A549 (cell line): ENCODE results near the gene TYRO3. TPM values are rescaled to one million over a fixed set of nuclear protein-coding genes. Genes with fewer than 3 reads are reported as not detected.

Experiments
- ATAC-seq, 2 experiments: fragments of 200-7000 bp in 1 of 2; fragments of >200 bp in 1 of 2; cut with Nextera tagmentation in 1 of 2; cut with Tn5 transposase in 1 of 2; 3 replicates each; pipeline versions ENCODE4 v1.8.0 to v1.9.1; 2018 to 2020; ENCODE audit warnings: mild to moderate bottlenecking in 1 of 2, moderate library complexity in 1 of 2
- CTCF ChIA-PET: fragments of 300-600 bp; sonication (Branson Sonifier 250); formaldehyde crosslinking; extraction: SDS; loops from one replicate; lab custom pipeline; 2021; ENCODE audit warnings: antibody characterized with exemption, inconsistent platforms; lab: Yijun Ruan, JAX
- POLR2A ChIA-PET: fragments of 350-600 bp; formaldehyde crosslinking; extraction: SDS; loops from one replicate; lab custom pipeline; 2021; ENCODE audit warnings: antibody characterized with exemption, inconsistent platforms; lab: Yijun Ruan, JAX
- DNase-seq, 2 experiments: peaks; one replicate each; pipeline versions ENCODE4 v3.0.0 to v3.0.0-alpha.2; 2011 to 2016; ENCODE audit warnings: low read depth in 1 of 2, low spot score in 1 of 2
- FAIRE-seq: peaks from 2 replicates; lab custom pipeline; 2011; peaks lifted over from hg19 to GRCh38; lab: Jason Lieb, UNC
- H3K27ac ChIP-seq, 2 experiments: fragments of >200 bp; sonication (Bioruptor Twin); formaldehyde crosslinking; 3 replicates each; pipeline ENCODE4 v1.5.1; 2016 to 2017
- H3K4me1 ChIP-seq: fragments of >200 bp; sonication (Bioruptor Twin); formaldehyde crosslinking; 3 replicates; pipeline ENCODE4 v1.6.1; 2016
- H3K4me2 ChIP-seq: fragments of >200 bp; sonication (Bioruptor Twin); formaldehyde crosslinking; 3 replicates; pipeline ENCODE4 v1.6.1; 2016
- H3K4me3 ChIP-seq: fragments of >200 bp; sonication (Bioruptor Twin); formaldehyde crosslinking; 3 replicates; pipeline ENCODE4 v1.5.1; 2016
- H3K9me3 ChIP-seq: fragments of >200 bp; sonication (Bioruptor Twin); formaldehyde crosslinking; 3 replicates; pipeline ENCODE4 v1.6.1; 2016
- ATOH8 ChIP-seq: fragments of 250-450 bp; sonication (Bioruptor Pico); IDR thresholded peaks from 2 replicates; pipeline ENCODE4 v1.5.0; 2020; ENCODE audit warnings: low read depth, mild to moderate bottlenecking, moderate library complexity
- CBX8 ChIP-seq: fragments of 200-600 bp; sonication (generic); IDR thresholded peaks from 2 replicates; pipeline ENCODE4 v1.6.1; 2016
- EHMT2 ChIP-seq: fragments of 200-600 bp; sonication (generic); IDR thresholded peaks from 2 replicates; pipeline ENCODE4 v1.6.1; 2016; ENCODE audit warnings: antibody characterized with exemption, low read depth, mild to moderate bottlenecking, moderate library complexity
- FOSB ChIP-seq: fragments of 250-450 bp; sonication (Bioruptor Pico); IDR thresholded peaks from 2 replicates; pipeline ENCODE4 v1.5.0; 2020; ENCODE audit warnings: mild to moderate bottlenecking, moderate library complexity
- FOSL2 ChIP-seq, 2 experiments: fragments of 450-650 bp in 1 of 2; fragments of >200 bp in 1 of 2; sonication (Bioruptor Twin) in 1 of 2; formaldehyde crosslinking; IDR thresholded peaks; 2 replicates each; pipeline versions ENCODE4 v1.5.0 to v1.6.1; 2016 to 2020; ENCODE audit warnings: mild to moderate bottlenecking in 1 of 2, moderate library complexity in 1 of 2
- FOXS1 ChIP-seq: fragments of 250-450 bp; sonication (Bioruptor Pico); IDR thresholded peaks from 2 replicates; pipeline ENCODE4 v1.5.0; 2020; ENCODE audit warnings: mild to moderate bottlenecking, moderate library complexity
- HDAC2 ChIP-seq: fragments of 200-600 bp; sonication (generic); IDR thresholded peaks from 2 replicates; pipeline ENCODE4 v1.6.1; 2016
- HEYL ChIP-seq: fragments of 250-450 bp; sonication (Bioruptor Pico); IDR thresholded peaks from 2 replicates; pipeline ENCODE4 v1.8.0; 2021; ENCODE audit warnings: mild to moderate bottlenecking, moderate library complexity
- HMGXB4 ChIP-seq: fragments of 250-450 bp; sonication (Bioruptor Pico); IDR thresholded peaks from 2 replicates; pipeline ENCODE4 v1.5.0; 2021; ENCODE audit warnings: mild to moderate bottlenecking, moderate library complexity, borderline replicate concordance
- HOXB5 ChIP-seq: fragments of 250-450 bp; sonication (Bioruptor Pico); IDR thresholded peaks from 2 replicates; pipeline ENCODE4 v1.5.0; 2020; ENCODE audit warnings: mild to moderate bottlenecking, moderate library complexity
- KDM1A ChIP-seq: fragments of 200-600 bp; sonication (generic); IDR thresholded peaks from 2 replicates; pipeline ENCODE4 v1.6.1; 2016; ENCODE audit warnings: low read depth, mild to moderate bottlenecking
- MAZ ChIP-seq: fragments of 150-350 bp; IDR thresholded peaks from 2 replicates; pipeline ENCODE4 v1.6.1; 2014; ENCODE audit warnings: antibody characterized with exemption, low read depth, low read length, borderline replicate concordance
- NPAS2 ChIP-seq: fragments of 250-450 bp; sonication (Bioruptor Pico); IDR thresholded peaks from 2 replicates; pipeline ENCODE4 v1.8.0; 2022; ENCODE audit warnings: mild to moderate bottlenecking, moderate library complexity, borderline replicate concordance
- NR3C1 ChIP-seq: fragments of >200 bp; sonication (Bioruptor Twin); formaldehyde crosslinking; IDR thresholded peaks from 3 replicates; pipeline ENCODE4 v1.6.1; 2017
- PBX3 ChIP-seq: IDR thresholded peaks from 2 replicates; pipeline ENCODE4 v1.6.1; 2012
- POLR2A ChIP-seq: IDR thresholded peaks from 2 replicates; pipeline ENCODE4 v1.6.1; 2012; ENCODE audit warnings: mild to moderate bottlenecking, low read length
- whole genome bisulfite sequencing: methylation state at CpG from one replicate; pipeline ENCODE4 v1.1.6; 2017; ENCODE audit errors: missing lambda C conversion rate; 5-methylcytosine and 5-hydroxymethylcytosine counted together
- polyA plus RNA-seq, 4 experiments: library from polyadenylated mRNA; depleted of rRNA in 3 of 4; stranded (reverse); fragments of >200 nt; fragmentation: RNase III in 1 of 4; extraction: RNeasy Plus Mini Kit Qiagen cat#74134 plus additional on column Dnase treatment in 1 of 4; gene quantifications; 2 replicates in 3 of 4; 3 replicates in 1 of 4; pipeline ENCODE4 v1.2.3, GENCODE V29; 2011 to 2017
- TF ChIP-seq, protein P1 (sequence below): fragments of >200 bp; sonication (Bioruptor Twin); formaldehyde crosslinking; IDR thresholded peaks from 3 replicates; pipeline ENCODE4 v1.6.1; 2016
- TF ChIP-seq, protein P2 (sequence below): IDR thresholded peaks from 2 replicates; pipeline ENCODE4 v1.6.1; 2012

Gene TYRO3
- polyA plus RNA-seq, 2 of the 4 experiments (the other 2 are of a cell fraction) = 7.6 to 8.1 TPM

- DNase-seq = no peak
- POLR2A ChIA-PET = no interaction called here
- WGBS = 82% methylated on average over 2 of the region's 2 CpGs
Measured at GRCh38 chr15:41574158-41574557, 15.1 kb downstream of the TYRO3 start.

DNA sequence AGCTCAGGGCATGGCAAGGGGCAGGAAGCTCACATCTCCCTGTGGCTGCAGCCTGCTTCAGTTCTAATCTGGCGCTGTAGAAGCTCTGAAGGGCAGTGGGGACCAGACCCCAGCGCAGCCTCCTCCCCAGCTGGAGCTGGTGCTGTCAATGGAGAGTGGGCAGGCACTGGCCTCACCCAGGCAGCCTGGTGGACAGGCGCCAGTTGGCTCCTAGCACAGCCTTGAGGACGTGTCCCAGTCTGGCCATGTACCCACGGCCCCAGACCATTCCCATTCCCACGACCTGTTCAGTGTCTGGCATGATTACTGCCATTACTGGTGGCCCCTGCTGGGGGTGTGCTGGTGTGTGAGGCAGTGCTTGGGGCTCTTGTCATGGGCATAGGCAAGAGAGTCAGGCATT, 16.3 kb downstream of the TYRO3 start:
- no peak overlapping the region for H3K27ac ChIP-seq
- ChIA-PET CTCF (interaction anchor here (0.7 to 1.0 kb wide), 2 partner anchors 10 to 28 kb away, joined by 3 read pairs; no protein-coding TSS in a partner anchor), POLR2A (no interaction called here)
- H3K4me3 ChIP-seq = no peak overlapping the region
- H3K4me2 ChIP-seq = no peak overlapping the region
- no peak for FAIRE-seq
- DNase-seq = no peak
- H3K9me3 ChIP-seq = no peaks in the 10 kb centered on the region
- WGBS = 74% methylated on average over 4 of the region's 6 CpGs
- no peak for ATAC-seq
- TF ChIP-seq HOXB5 (CRISPR knock-in tag) (no peak), ATOH8 (CRISPR knock-in tag) (no peak), EHMT2 (no peak)
- no peaks in the 10 kb centered on the region for H3K4me1 ChIP-seq

More at GRCh38 chr15:41574158-41574557, 15.1 kb downstream of the TYRO3 start:
- no peak for TF ChIP-seq HDAC2
- no peak for TF ChIP-seq FOSB (CRISPR knock-in tag)
- TF ChIP-seq FOSL2 (IDR thresholded peaks at IDR 0.05) = no peak
- TF ChIP-seq FOSL2 (CRISPR knock-in tag; IDR thresholded peaks at IDR 0.05) = no peak
- TF ChIP-seq, protein P1, sequence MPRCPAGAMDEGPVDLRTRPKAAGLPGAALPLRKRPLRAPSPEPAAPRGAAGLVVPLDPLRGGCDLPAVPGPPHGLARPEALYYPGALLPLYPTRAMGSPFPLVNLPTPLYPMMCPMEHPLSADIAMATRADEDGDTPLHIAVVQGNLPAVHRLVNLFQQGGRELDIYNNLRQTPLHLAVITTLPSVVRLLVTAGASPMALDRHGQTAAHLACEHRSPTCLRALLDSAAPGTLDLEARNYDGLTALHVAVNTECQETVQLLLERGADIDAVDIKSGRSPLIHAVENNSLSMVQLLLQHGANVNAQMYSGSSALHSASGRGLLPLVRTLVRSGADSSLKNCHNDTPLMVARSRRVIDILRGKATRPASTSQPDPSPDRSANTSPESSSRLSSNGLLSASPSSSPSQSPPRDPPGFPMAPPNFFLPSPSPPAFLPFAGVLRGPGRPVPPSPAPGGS = no peak
- TF ChIP-seq, protein P2, sequence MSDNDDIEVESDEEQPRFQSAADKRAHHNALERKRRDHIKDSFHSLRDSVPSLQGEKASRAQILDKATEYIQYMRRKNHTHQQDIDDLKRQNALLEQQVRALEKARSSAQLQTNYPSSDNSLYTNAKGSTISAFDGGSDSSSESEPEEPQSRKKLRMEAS = no peak
- no peak for TF ChIP-seq POLR2A
- TF ChIP-seq MAZ = no peak
- TF ChIP-seq KDM1A = no peak
- no peak for TF ChIP-seq NPAS2 (CRISPR knock-in tag)
- CTCF ChIA-PET = interaction anchor here (0.7 to 1.3 kb wide), 2 partner anchors 10 to 108 kb away, joined by 3 read pairs; no protein-coding TSS in a partner anchor
- Histone ChIP-seq H3K4me3 (no peak overlapping the region), H3K9me3 (no peaks in the 10 kb centered on the region), H3K4me1 (no peaks in the 10 kb centered on the region), H3K4me2 (no peak overlapping the region), H3K27ac (no peak overlapping the region)
- no peak for ATAC-seq
- FAIRE-seq = no peak

GRCh38 chr15:41577863-41578735, 19.1 kb downstream of the TYRO3 start:
- Histone ChIP-seq H3K9me3 (no peaks in the 10 kb centered on the region), H3K4me1 (no peaks in the 10 kb centered on the region), H3K4me3 (no peak overlapping the region), H3K27ac (no peak overlapping the region), H3K4me2 (no peak overlapping the region)
- ATAC-seq (peak; percentile 56; a peak in 4 of 6 replicates), DNase-seq (no peak), FAIRE-seq (no peak)
- TF ChIP-seq FOXS1 (no peak), NR3C1 (no peak), HMGXB4 (CRISPR knock-in tag) (no peak), HEYL (CRISPR knock-in tag) (no peak), PBX3 (no peak), CBX8 (no peak)
- WGBS = 80% methylated on average over 12 of the region's 12 CpGs
- POLR2A ChIA-PET = no interaction called here
- CTCF ChIA-PET = interaction anchor here (2.1 to 2.4 kb wide), 3 partner anchors 19 to 112 kb away, joined by 6 to 9 read pairs (median 7); partner anchors contain the start of gene TYRO3
